Measurements from ENCODE around the gene E2F2. TPM values are rescaled to one million over a fixed set of nuclear protein-coding genes. Genes with fewer than 3 reads are reported as not detected.

E2F2 gene
- total and polyA plus RNA-seq, 2 experiments from 2014 or later = 0.78 to 3.4 TPM

- H3K79me2 ChIP-seq (replicated peaks; ENCODE audit: insufficient read depth) = no peaks in the 10 kb centered on the region
- no peak overlapping the region for H3K27ac ChIP-seq (ENCODE audit: low read depth)
- H3K4me2 ChIP-seq = no peak overlapping the region
- H3F3A ChIP-seq (replicated peaks; ENCODE audit: low read depth) = peaks cover 7% of the 10 kb centered on the region; the same call in 1 of the 2 replicates
- H2AFZ ChIP-seq = no peak overlapping the region
- no peak overlapping the region; the same call in 1 of the 2 replicates for H3K27ac Mint-ChIP-seq
- no peaks in the 10 kb centered on the region; the same call in 2 of the 3 replicates for H3K36me3 Mint-ChIP-seq (ENCODE audit: low read depth)
- DNase-seq (ENCODE audit: low spot score) (peak; percentile 65), ATAC-seq (peak; percentile 35)
- peaks cover 25% of the 10 kb centered on the region for H3K27me3 ChIP-seq (ENCODE audit: insufficient read depth)
- peaks cover 21% of the 10 kb centered on the region for H3K27me3 Mint-ChIP-seq (ENCODE audit: insufficient read depth, low read depth, poor library complexity)
- peaks cover 54% of the 10 kb centered on the region for H3K4me1 Mint-ChIP-seq
- no peaks in the 10 kb centered on the region for H4K20me1 ChIP-seq (replicated peaks; ENCODE audit: insufficient read depth)
- no peak overlapping the region for H3K4me3 ChIP-seq
- no peaks in the 10 kb centered on the region for H3K9me2 ChIP-seq (ENCODE audit: insufficient read depth)
- no peaks in the 10 kb centered on the region for H3K36me3 ChIP-seq (ENCODE audit: insufficient read depth)
- H3K4me1 ChIP-seq (ENCODE audit: insufficient read depth) = peaks cover 33% of the 10 kb centered on the region
- TF ChIP-seq EZH2 (IDR thresholded peaks at IDR 0.05; ENCODE audit: low read depth, unreplicated experiment) (no peak), CTCF (conservative IDR thresholded peaks at IDR 0.05; ENCODE audit: low read depth in 2 of 2) (peak; percentile 62 to 72)
- H3K9me3 Mint-ChIP-seq = no peaks in the 10 kb centered on the region; the same call in 2 of the 3 replicates
- H3K4me3 Mint-ChIP-seq = peak overlapping the region; percentile 35; the same call in 1 of the 3 replicates
Observed at GRCh38 chr1:23566304-23566703, 35.3 kb upstream of the E2F2 start.

DNA sequence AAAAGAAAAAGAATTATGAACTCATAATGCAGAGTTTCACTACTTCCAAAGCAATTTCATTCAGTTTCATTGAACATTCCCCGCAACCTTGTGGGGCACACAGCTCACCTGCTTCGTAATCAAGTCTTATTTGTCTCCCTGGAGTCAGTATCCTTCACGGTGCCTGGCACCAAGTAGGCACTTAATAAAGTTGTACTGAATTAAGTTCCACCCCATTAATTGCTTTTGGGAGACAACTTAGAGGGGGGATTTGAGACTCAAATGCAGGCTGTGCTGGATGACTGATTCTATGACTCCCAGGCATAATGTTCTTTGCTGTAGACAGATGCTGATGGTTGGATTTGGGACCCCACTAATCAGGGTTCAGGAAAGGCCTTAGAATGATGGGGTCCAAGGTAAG lies 34.7 kb upstream of the E2F2 start:
- Histone ChIP-seq H3K9me2 (ENCODE audit: insufficient read depth) (no peaks in the 10 kb centered on the region), H3K4me2 (no peak overlapping the region), H4K20me1 (replicated peaks; ENCODE audit: insufficient read depth) (no peaks in the 10 kb centered on the region), H3K4me3 (no peak overlapping the region), H3F3A (replicated peaks; ENCODE audit: low read depth) (peaks cover 7% of the 10 kb centered on the region; the same call in 1 of the 2 replicates), H3K4me1 (ENCODE audit: insufficient read depth) (peaks cover 38% of the 10 kb centered on the region), H3K27ac (ENCODE audit: low read depth) (peak overlapping the region; percentile 39; the same call in 1 of the 2 replicates), H2AFZ (no peak overlapping the region), H3K79me2 (replicated peaks; ENCODE audit: insufficient read depth) (no peaks in the 10 kb centered on the region), H3K27me3 (ENCODE audit: insufficient read depth) (peaks cover 30% of the 10 kb centered on the region), H3K36me3 (ENCODE audit: insufficient read depth) (no peaks in the 10 kb centered on the region)
- DNase-seq (ENCODE audit: low spot score) (no peak), ATAC-seq (no peak)
- Mint-ChIP-seq H3K4me1 (peaks cover 59% of the 10 kb centered on the region), H3K9me3 (no peaks in the 10 kb centered on the region; the same call in 2 of the 3 replicates), H3K4me3 (no peak overlapping the region; the same call in 2 of the 3 replicates), H3K27me3 (ENCODE audit: insufficient read depth, low read depth, poor library complexity) (peaks cover 21% of the 10 kb centered on the region), H3K36me3 (ENCODE audit: low read depth) (no peaks in the 10 kb centered on the region; the same call in 2 of the 3 replicates), H3K27ac (no peak overlapping the region)
- no peak for TF ChIP-seq REST (IDR thresholded peaks at IDR 0.05; ENCODE audit: unreplicated experiment)
- no peak for TF ChIP-seq STAT1 (IDR thresholded peaks at IDR 0.05; ENCODE audit: unreplicated experiment)
- no peak for TF ChIP-seq ZNF462 (CRISPR knock-in tag; IDR thresholded peaks at IDR 0.05)
- no peak for TF ChIP-seq ETS1 (IDR thresholded peaks at IDR 0.05)
- TF ChIP-seq ZNF114 (CRISPR knock-in tag; IDR thresholded peaks at IDR 0.05) = no peak
- no peak for TF ChIP-seq CREB1 (CRISPR knock-in tag; IDR thresholded peaks at IDR 0.05; ENCODE audit: low read depth)
- no peak for TF ChIP-seq ZNF331 (CRISPR knock-in tag; IDR thresholded peaks at IDR 0.05; ENCODE audit: low read depth)

Measured in GM23338 (cell line).